ENCODE measurements around the gene MYL6.
"Not testable (repeated sequence)": the region's sequence is repeated elsewhere in the genome, so short reads cannot be mapped to it uniquely, and the experiment has no call there.

Gene MYL6

GRCh38 chr12:56193025-56193578, 34.9 kb downstream of the MYL6 start:
- DNase-seq, result peak; percentile 70

GRCh38 chr12:56196818-56197550, 38.8 kb downstream of the MYL6 start:
- DNase-seq, result not testable (repeated sequence)

GRCh38 chr12:56197921-56198635, 39.9 kb downstream of the MYL6 start:
- DNase-seq, result no peak

GRCh38 chr12:56198836-56199235, 40.7 kb downstream of the MYL6 start:
- no peak for DNase-seq

GRCh38 chr12:56202366-56202765, 44.2 kb downstream of the MYL6 start:
- no peak for DNase-seq

- DNase-seq, result no peak
Measured at GRCh38 chr12:56202838-56203237, 44.7 kb downstream of the MYL6 start.

GRCh38 chr12:56204275-56204674, 46.1 kb downstream of the MYL6 start:
- DNase-seq, result no peak

GRCh38 chr12:56205445-56205844, 47.3 kb downstream of the MYL6 start:
- DNase-seq, result no peak

GRCh38 chr12:56206452-56207166, 48.5 kb downstream of the MYL6 start:
- peak; percentile 31 for DNase-seq

- DNase-seq, result no peak
Measured at GRCh38 chr12:56208006-56208405, 49.8 kb downstream of the MYL6 start.
